Right renal cortex interstitium (tissue), 3 donors: ENCODE data around the gene VWA3B. TPM values are rescaled to one million over a fixed set of nuclear protein-coding genes. Genes with fewer than 3 reads are reported as not detected.

Experiments used
- DNase-seq, 3 donors: peaks; one replicate each; pipeline ENCODE4 v3.0.0-alpha.2; 2013; ENCODE audit warnings: low read depth in 3 of 3, low spot score in 2 of 3
- polyA plus RNA-seq, 3 donors: library from polyadenylated mRNA; unstranded; fragments of 120-200 nt; gene quantifications; one replicate each; pipeline ENCODE4 v1.2.1, GENCODE V29; 2013; ENCODE audit not compliant: insufficient read length in 3 of 3

The VWA3B gene
- polyA plus RNA-seq, 3 donors: 0.40 to 0.72 (median 0.54) TPM

- no peak for DNase-seq
Observed at GRCh38 chr2:98357849-98358248, 270.9 kb downstream of the VWA3B start.

DNA sequence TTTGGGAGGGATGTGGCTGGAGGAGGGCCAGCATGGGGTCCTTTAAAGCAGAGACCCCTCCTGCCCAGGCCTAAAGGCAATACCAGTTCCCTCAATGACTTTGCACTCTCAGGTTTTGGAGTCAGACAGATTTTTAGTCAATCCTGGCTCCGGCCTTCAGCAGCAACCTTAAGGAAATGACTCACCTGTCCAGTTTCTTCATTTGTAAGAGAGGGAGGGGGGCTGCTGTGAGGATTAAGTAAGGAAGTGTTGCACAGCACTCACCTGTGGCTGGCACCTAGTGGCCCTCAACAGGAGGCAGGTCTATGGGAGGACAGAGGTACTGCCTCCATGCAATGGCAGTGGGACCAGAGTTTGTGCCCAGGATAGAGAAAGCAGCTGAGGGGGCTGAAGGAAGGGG is 273.0 kb downstream of the VWA3B start:
- no peak for DNase-seq

Other genes with a start within 250 kb of the VWA3B start
- gene TMEM131, start 91.2 kb upstream of the VWA3B start, polyA plus RNA-seq: 10 to 100 TPM; 37.0 to 48.0 (median 39.6) TPM